SK-N-MC (cell line): ENCODE results near the gene MAP3K20.

Experiments
- EZH2 ChIP-seq: fragments of 200-600 bp; sonication (generic); IDR thresholded peaks from one replicate; pipeline ENCODE4 v1.6.1; 2017; ENCODE audit warnings: antibody characterized with exemption
- POLR2AphosphoS5 ChIP-seq: IDR thresholded peaks from 2 replicates; pipeline ENCODE4 v1.6.1; 2012; ENCODE audit warnings: mild to moderate bottlenecking, low read depth, low read length, borderline replicate concordance

DNA sequence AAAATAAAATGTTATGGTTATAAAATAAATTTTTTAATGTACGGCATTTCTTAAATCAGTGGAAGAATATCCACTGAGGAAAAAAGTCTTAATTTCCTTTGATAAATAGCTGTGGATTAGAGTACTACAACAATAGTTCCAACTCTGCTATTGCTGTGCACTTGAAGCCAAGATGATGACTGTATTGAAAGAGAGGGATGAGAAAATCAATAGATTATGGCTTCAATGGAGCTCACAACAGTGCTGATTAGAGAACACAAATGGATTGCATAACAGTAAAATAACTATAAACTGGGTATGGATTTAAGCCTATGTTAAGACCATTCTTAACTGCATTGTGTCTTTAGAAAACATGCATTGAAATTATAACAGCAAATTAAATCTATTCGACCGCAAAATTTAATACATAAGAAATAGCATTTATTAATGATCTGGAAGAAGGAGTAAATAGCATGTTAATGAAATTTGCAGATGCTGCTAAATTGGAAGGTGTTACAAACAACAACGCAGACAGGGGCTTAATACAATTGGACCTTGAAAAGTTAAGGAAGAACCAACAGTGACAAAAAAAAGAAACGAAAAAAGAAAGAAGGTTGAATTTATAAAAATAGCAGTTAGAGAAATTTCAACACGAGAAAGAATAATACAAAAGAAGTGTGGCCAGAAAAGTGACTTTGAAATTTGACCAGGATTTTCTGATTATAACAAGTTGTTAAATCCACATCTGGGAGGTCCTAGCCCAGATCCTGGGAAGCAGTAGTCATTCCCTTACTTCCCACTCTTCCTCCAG, 8.6 kb upstream of the MAP3K20 start:
- TF ChIP-seq EZH2 = no peak
- no peak for TF ChIP-seq POLR2AphosphoS5
